H1 (cell line): ENCODE results near the gene PREX1. TPM values are rescaled to one million over a fixed set of nuclear protein-coding genes. Genes with fewer than 3 reads are reported as not detected.

Experiments
- ATF2 ChIP-seq: IDR thresholded peaks from 2 replicates; pipeline ENCODE4 v1.6.1; 2012; ENCODE audit warnings: low read length, inconsistent platforms
- MAX ChIP-seq: IDR thresholded peaks from 2 replicates; pipeline ENCODE4 v1.6.1; 2012; ENCODE audit warnings: inconsistent platforms
- NRF1 ChIP-seq: IDR thresholded peaks from 2 replicates; pipeline ENCODE4 v1.6.1; 2011; ENCODE audit warnings: mild to moderate bottlenecking, low read depth, low read length, improper control_type of control experiment
- RFX5 ChIP-seq: IDR thresholded peaks from 2 replicates; pipeline ENCODE4 v1.6.1; 2011; ENCODE audit warnings: low read depth, low read length, improper control_type of control experiment, borderline replicate concordance
- SAP30 ChIP-seq: fragments of 300-600 bp; sonication (generic); IDR thresholded peaks from 2 replicates; pipeline ENCODE4 v1.7.1; 2012; ENCODE audit warnings: low read length, moderate library complexity, mild to moderate bottlenecking, inconsistent platforms; ENCODE audit not compliant: insufficient read depth, insufficient replicate concordance
- TBP ChIP-seq: IDR thresholded peaks from 2 replicates; pipeline ENCODE4 v1.6.1; 2011; ENCODE audit warnings: low read depth, low read length, improper control_type of control experiment
- polyA plus RNA-seq, 7 experiments: library from polyadenylated mRNA; depleted of rRNA in 3 of 7; stranded (reverse) in 5 of 7; unstranded in 2 of 7; fragments of >200 nt in 5 of 7; fragments of 200-250 nt in 2 of 7; gene quantifications; 1 replicate in 5 of 7; 2 replicates in 1 of 7; 4 replicates in 1 of 7; pipeline versions ENCODE4 v1.2.1 to v1.2.3, GENCODE V29; 2011 to 2013; ENCODE audit warnings: missing spikeins in 2 of 7, mixed read lengths in 2 of 7
- total RNA-seq: library from RNA; stranded (reverse); fragmentation: NEBNext Ultra II Directional; extraction: Animal tissue kit (Norgen Biotek cat#: 25700); gene quantifications from 2 replicates; pipeline ENCODE4 v1.2.1, GENCODE V29; 2021

Gene PREX1
- total and polyA plus RNA-seq, 2 of the 8 experiments (the other 6 are each of a cell fraction or from before 2014, with no cell fraction given): 10.7 to 12.8 TPM

GRCh38 chr20:48814633-48815032 is 13.2 kb downstream of the PREX1 start (continued):
- TF ChIP-seq ATF2: no peak
- no peak for TF ChIP-seq NRF1
- TF ChIP-seq SAP30: no peak
- TF ChIP-seq MAX: no peak
- no peak for TF ChIP-seq TBP
- no peak for TF ChIP-seq RFX5
